HL-60 (cell line): Measurements from ENCODE around the gene GMNN.

Experiments
- CTCF ChIP-seq: IDR thresholded peaks from one replicate; pipeline ENCODE4 v1.5.1; 2011; ENCODE audit warnings: low read length, control low read depth, inconsistent platforms; ENCODE audit not compliant: insufficient read depth
- POLR2AphosphoS5 ChIP-seq: IDR thresholded peaks from 2 replicates; pipeline ENCODE4 v1.6.1; 2012; ENCODE audit warnings: low read depth
- REST ChIP-seq: IDR thresholded peaks from 2 replicates; pipeline ENCODE4 v1.6.1; 2012; ENCODE audit warnings: low read depth; ENCODE audit not compliant: insufficient replicate concordance

GRCh38 chr6:24807584-24807983 lies 32.8 kb downstream of the GMNN start:
- TF ChIP-seq CTCF: no peak
- TF ChIP-seq REST: no peak
- no peak for TF ChIP-seq POLR2AphosphoS5
